Kidney (tissue), 14 donors: ENCODE data around the gene CPEB2. TPM values are rescaled to one million over a fixed set of nuclear protein-coding genes. Genes with fewer than 3 reads are reported as not detected.

ENCODE experiments used
- DNase-seq, 5 donors: peaks; one replicate each; pipeline ENCODE4 v3.0.0-alpha.2; 2013 to 2020
- FAIRE-seq: peaks from 2 replicates; lab custom pipeline; 2012; peaks lifted over from hg19 to GRCh38; lab: Jason Lieb, UNC
- H3K27ac ChIP-seq, 2 donors: one replicate each; pipeline ENCODE4 v1.7.0; 2013; ENCODE audit warnings: low read depth in 2 of 2, low read length in 2 of 2, inconsistent platforms in 1 of 2
- H3K27me3 ChIP-seq: one replicate; pipeline ENCODE4 v1.7.1; 2013; ENCODE audit warnings: low read length, inconsistent platforms; ENCODE audit not compliant: control insufficient read depth, insufficient read depth
- H3K36me3 ChIP-seq, 3 donors: one replicate each; pipeline versions ENCODE4 v1.7.0 to v1.7.1; 2013; ENCODE audit warnings: low read length in 3 of 3, control low read depth in 1 of 3, inconsistent platforms in 1 of 3; ENCODE audit not compliant: insufficient read depth in 3 of 3, control insufficient read depth in 2 of 3
- H3K4me1 ChIP-seq, 3 donors: one replicate each; pipeline versions ENCODE4 v1.7.0 to v1.7.1; 2013; ENCODE audit warnings: low read length in 3 of 3, inconsistent platforms in 1 of 3, low read depth in 1 of 3; ENCODE audit not compliant: control insufficient read depth in 2 of 3, insufficient read depth in 2 of 3
- H3K4me3 ChIP-seq, 3 donors: one replicate each; pipeline versions ENCODE4 v1.7.0 to v1.8.1; 2013; ENCODE audit warnings: low read length in 3 of 3, control low read depth in 1 of 3, inconsistent platforms in 1 of 3
- H3K9ac ChIP-seq, 3 donors: one replicate each; pipeline versions ENCODE4 v1.7.0 to v1.7.1; 2013; ENCODE audit warnings: low read length in 3 of 3, control low read depth in 1 of 3, inconsistent platforms in 1 of 3
- H3K9me3 ChIP-seq, 3 donors: one replicate each; pipeline versions ENCODE4 v1.7.0 to v1.7.1; 2013; ENCODE audit warnings: low read length in 3 of 3, control low read depth in 1 of 3, inconsistent platforms in 1 of 3; ENCODE audit not compliant: control insufficient read depth in 2 of 3, insufficient read depth in 1 of 3
- intact Hi-C: fragments of 100-400 bp; cut with DNase I; formaldehyde crosslinking; loops from one replicate; pipeline ENCODE4 v1.11.1; 2022
- polyA plus RNA-seq: library from polyadenylated mRNA; stranded (reverse); fragments of 350-450 nt; fragmentation: Illumina TruSeq; extraction: RNeasy Lipid Tissue Mini Kit (QIAGEN cat#74804); gene quantifications from one replicate; pipeline ENCODE4 v1.2.3, GENCODE V29; 2014; ENCODE audit warnings: low read depth, low replicate concordance; ENCODE audit not compliant: insufficient read depth
- total RNA-seq: library from RNA; stranded (reverse); fragmentation: NEBNext Ultra II Directional; extraction: Animal tissue kit (Norgen Biotek cat#: 25700); gene quantifications from one replicate; pipeline ENCODE4 v1.2.1, GENCODE V29; 2021
- TF ChIP-seq, protein P1 (sequence below): IDR thresholded peaks from 3 replicates; pipeline ENCODE4 v1.5.1; 2012; ENCODE audit warnings: mild to moderate bottlenecking, moderate library complexity, borderline replicate concordance; ENCODE audit not compliant: insufficient read depth; ENCODE audit errors: extremely low read depth
- donor health status: control.
- donor health status: control.
- donor health status: control.
- donor health status: control.
- donor health status: control.
- donor health status: DM: yes; HTN: yes; CAD: no.
- donor health status: Normal renal cell carcinoma (clear cell type).

CPEB2 gene
- total and polyA plus RNA-seq, 2 donors from 2014 or later: 7.9 to 58.0 TPM

DNA sequence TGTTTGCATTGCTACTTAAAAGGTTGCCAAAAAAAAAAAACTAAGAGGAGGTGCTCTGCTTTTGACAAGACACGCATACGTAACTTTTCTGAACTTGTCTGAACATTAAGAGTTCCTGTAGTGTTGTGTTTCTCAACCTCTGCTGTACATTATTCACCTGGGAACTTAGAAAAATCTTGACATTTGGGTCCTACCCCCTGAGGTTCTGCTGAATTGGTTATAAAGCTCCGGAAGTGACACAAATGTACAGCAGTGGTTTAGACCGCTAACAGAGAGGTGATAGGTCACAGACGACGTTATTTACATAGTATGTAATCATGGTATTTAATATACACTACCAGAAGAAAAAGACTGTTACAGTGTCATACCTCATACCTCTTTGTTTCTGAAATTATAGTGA, 61.1 kb downstream of the CPEB2 start:
- intact Hi-C loops: no loop called here
- DNase-seq: no peak
- no peaks in the 10 kb centered on the region for H3K27me3 ChIP-seq
- TF ChIP-seq, protein P1, sequence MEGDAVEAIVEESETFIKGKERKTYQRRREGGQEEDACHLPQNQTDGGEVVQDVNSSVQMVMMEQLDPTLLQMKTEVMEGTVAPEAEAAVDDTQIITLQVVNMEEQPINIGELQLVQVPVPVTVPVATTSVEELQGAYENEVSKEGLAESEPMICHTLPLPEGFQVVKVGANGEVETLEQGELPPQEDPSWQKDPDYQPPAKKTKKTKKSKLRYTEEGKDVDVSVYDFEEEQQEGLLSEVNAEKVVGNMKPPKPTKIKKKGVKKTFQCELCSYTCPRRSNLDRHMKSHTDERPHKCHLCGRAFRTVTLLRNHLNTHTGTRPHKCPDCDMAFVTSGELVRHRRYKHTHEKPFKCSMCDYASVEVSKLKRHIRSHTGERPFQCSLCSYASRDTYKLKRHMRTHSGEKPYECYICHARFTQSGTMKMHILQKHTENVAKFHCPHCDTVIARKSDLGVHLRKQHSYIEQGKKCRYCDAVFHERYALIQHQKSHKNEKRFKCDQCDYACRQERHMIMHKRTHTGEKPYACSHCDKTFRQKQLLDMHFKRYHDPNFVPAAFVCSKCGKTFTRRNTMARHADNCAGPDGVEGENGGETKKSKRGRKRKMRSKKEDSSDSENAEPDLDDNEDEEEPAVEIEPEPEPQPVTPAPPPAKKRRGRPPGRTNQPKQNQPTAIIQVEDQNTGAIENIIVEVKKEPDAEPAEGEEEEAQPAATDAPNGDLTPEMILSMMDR: no peak
- H3K36me3 ChIP-seq: peaks cover 2 to 53% (median 30%) of the 10 kb centered on the region in 3 donors
- H3K27ac ChIP-seq: no peak overlapping the region
- H3K4me3 ChIP-seq: no peak overlapping the region
- no peak overlapping the region for H3K9ac ChIP-seq
- H3K4me1 ChIP-seq: peaks cover 0 to 2% (median 0%) of the 10 kb centered on the region in 3 donors
- no peaks in the 10 kb centered on the region for H3K9me3 ChIP-seq
- no peak for FAIRE-seq

DNA sequence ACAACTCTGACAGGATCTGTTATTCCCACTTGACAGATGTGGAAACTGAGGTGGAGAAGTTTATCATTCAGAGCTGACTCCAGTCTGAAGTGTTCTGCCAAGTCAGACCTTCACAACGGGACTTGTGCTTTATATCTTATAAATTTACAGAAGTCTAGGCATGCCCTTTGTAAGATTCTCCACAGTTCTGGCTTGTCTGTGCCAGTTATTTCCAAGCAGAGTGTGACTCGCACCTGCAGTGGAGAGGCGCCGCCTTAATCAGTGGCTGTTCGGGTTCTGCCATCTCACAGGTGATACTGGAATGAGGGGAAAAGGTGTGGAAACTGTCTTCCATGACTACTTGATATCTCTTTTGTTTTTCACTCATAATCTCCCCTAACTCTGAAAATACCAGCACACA, 63.2 kb downstream of the CPEB2 start:
- TF ChIP-seq, protein P1: no peak
- H3K9ac ChIP-seq: no peak overlapping the region
- H3K27ac ChIP-seq: no peak overlapping the region
- FAIRE-seq (no peak), DNase-seq (no peak)
- H3K27me3 ChIP-seq: no peaks in the 10 kb centered on the region
- H3K9me3 ChIP-seq: no peaks in the 10 kb centered on the region
- H3K4me3 ChIP-seq: no peak overlapping the region
- H3K36me3 ChIP-seq: peaks cover 0 to 37% (median 19%) of the 10 kb centered on the region in 3 donors
- intact Hi-C loops: no loop called here
- H3K4me1 ChIP-seq: no peaks in the 10 kb centered on the region

DNA sequence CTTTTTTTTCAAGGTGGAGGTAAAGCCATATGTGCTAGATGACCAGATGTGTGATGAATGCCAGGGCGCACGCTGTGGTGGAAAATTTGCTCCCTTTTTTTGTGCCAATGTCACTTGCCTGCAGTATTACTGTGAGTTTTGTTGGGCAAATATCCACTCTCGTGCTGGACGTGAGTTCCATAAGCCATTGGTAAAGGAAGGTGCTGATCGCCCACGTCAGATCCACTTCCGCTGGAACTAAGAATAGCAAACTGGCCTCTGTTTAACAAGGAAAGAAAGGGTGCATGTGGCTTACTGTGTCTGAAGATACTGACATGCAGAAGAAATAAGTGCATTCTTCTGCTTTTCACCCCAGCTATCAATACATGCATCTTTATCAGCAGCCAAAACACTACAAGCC, 63.9 kb downstream of the CPEB2 start:
- TF ChIP-seq, protein P1: no peak
- Histone ChIP-seq H3K4me1 (no peaks in the 10 kb centered on the region), H3K27ac (no peak overlapping the region), H3K36me3 (peaks cover 0 to 37% (median 17%) of the 10 kb centered on the region in 3 donors), H3K4me3 (no peak overlapping the region), H3K9ac (no peak overlapping the region), H3K9me3 (no peaks in the 10 kb centered on the region), H3K27me3 (no peaks in the 10 kb centered on the region)
- FAIRE-seq (no peak), DNase-seq (no peak)
- intact Hi-C loops: no loop called here

DNA sequence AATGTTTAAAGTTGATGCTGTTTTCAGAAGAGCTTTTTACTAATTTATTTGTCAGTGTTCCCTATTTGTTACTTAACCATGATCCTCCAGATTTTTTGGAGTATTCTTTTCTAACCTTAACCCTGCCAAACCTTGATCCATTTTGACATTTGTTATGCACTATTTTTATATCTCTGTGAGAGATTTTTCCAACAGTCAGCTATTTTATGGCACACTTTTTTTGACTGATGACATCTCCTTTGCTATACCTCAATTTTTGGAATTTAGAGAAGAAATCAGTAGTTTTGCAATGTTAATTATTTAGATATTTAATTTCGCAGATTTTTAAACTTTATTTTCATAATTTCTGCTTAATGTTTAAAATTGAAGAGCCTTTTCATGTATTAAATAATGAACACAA, 66.0 kb downstream of the CPEB2 start:
- Histone ChIP-seq H3K4me1 (no peaks in the 10 kb centered on the region), H3K9ac (no peak overlapping the region), H3K27ac (no peak overlapping the region), H3K9me3 (no peaks in the 10 kb centered on the region), H3K4me3 (no peak overlapping the region), H3K27me3 (no peaks in the 10 kb centered on the region), H3K36me3 (peaks cover 0 to 26% (median 14%) of the 10 kb centered on the region in 3 donors)
- TF ChIP-seq, protein P1: no peak
- intact Hi-C loops: no loop called here
- FAIRE-seq: peak; percentile 19
- no peak for DNase-seq
